Sigmoid colon (tissue), 4 donors: ENCODE measurements around the gene NUB1.

Source experiments
- EP300 ChIP-seq, 4 donors: sonication (generic); formaldehyde crosslinking; IDR thresholded peaks; one replicate each; pipeline ENCODE4 v1.6.1; 2017; ENCODE audit warnings: antibody characterized with exemption in 4 of 4
- POLR2AphosphoS5 ChIP-seq, 4 donors: sonication (generic); formaldehyde crosslinking; IDR thresholded peaks; one replicate each; pipeline ENCODE4 v1.6.1; 2017; ENCODE audit warnings: antibody characterized with exemption in 4 of 4
- TF ChIP-seq, protein P1 (sequence below), 4 experiments: fragments of 450-650 bp in 3 of 4; fragments of 200-600 bp in 1 of 4; IDR thresholded peaks; one replicate each; pipeline ENCODE4 v1.5.1; 2016 to 2019; ENCODE audit warnings: antibody characterized with exemption in 4 of 4, mild to moderate bottlenecking in 3 of 4, moderate library complexity in 2 of 4

DNA sequence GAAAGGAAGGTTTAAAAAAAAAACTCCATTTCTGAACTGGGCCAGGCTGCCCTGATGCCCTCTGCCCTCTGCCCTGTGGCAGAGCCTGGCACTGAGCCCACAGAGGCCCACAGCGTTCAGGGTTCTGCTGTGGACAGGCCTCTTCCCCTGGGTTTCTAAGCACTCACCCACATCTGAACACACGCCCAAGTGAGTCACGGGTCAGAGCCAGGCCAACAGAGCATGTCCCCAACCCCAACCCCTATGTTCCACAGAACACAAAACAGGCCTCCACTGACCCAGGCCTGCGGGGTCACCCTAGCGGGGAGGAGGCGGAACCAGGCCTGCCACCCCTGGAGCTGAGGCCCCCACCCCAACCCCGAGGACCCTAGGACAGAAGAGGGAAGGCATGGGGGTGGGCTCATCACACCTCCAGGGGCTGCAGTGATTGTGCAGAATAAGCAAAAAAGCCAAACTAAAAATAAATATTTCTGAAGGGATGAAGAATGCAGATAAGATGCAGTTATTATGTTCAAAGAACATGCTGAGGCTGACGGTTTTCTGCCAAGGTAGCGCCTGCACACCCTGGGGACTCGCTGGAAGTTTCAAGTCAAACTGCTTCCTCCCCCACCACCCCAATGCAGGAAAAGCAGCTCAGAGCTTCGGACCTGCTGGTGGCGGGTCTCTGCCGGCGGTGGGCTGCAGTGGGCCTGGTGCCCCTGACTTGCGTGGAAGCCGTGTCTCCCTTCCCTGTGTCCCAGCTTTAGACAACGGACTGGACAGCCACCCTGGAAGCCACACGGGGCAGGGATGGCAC is 62.8 kb downstream of the NUB1 start:
- TF ChIP-seq, protein P1, sequence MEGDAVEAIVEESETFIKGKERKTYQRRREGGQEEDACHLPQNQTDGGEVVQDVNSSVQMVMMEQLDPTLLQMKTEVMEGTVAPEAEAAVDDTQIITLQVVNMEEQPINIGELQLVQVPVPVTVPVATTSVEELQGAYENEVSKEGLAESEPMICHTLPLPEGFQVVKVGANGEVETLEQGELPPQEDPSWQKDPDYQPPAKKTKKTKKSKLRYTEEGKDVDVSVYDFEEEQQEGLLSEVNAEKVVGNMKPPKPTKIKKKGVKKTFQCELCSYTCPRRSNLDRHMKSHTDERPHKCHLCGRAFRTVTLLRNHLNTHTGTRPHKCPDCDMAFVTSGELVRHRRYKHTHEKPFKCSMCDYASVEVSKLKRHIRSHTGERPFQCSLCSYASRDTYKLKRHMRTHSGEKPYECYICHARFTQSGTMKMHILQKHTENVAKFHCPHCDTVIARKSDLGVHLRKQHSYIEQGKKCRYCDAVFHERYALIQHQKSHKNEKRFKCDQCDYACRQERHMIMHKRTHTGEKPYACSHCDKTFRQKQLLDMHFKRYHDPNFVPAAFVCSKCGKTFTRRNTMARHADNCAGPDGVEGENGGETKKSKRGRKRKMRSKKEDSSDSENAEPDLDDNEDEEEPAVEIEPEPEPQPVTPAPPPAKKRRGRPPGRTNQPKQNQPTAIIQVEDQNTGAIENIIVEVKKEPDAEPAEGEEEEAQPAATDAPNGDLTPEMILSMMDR (IDR thresholded peaks at IDR 0.05): no peak
- TF ChIP-seq EP300 (IDR thresholded peaks at IDR 0.05) (no peak), POLR2AphosphoS5 (IDR thresholded peaks at IDR 0.05) (peak; percentile 16 to 45 (median 35))
